H9 (cell line): Measurements from ENCODE around the gene TEX51. TPM values are rescaled to one million over a fixed set of nuclear protein-coding genes. Genes with fewer than 3 reads are reported as not detected.

Experiments
- DNase-seq: peaks from one replicate; pipeline ENCODE4 v3.0.0-alpha.2; 2017
- H2AFZ ChIP-seq: one replicate; pipeline ENCODE4 v1.6.1; 2013; ENCODE audit warnings: mild to moderate bottlenecking, low read length, control low read depth, moderate library complexity
- H2AK5ac ChIP-seq: 2 replicates; pipeline ENCODE4 v1.6.1; 2013; ENCODE audit warnings: low read length, control low read depth, mixed read lengths; ENCODE audit not compliant: insufficient read length
- H2BK120ac ChIP-seq: one replicate; pipeline ENCODE4 v1.6.1; 2013; ENCODE audit warnings: low read depth, mild to moderate bottlenecking, low read length, control low read depth, inconsistent platforms; ENCODE audit not compliant: poor library complexity, severe bottlenecking
- H2BK12ac ChIP-seq: 2 replicates; pipeline ENCODE4 v1.6.1; 2013; ENCODE audit warnings: low read length, control low read depth, mixed read lengths, low read depth; ENCODE audit not compliant: insufficient read length
- H2BK15ac ChIP-seq: 2 replicates; pipeline ENCODE4 v1.6.1; 2013; ENCODE audit warnings: low read depth, low read length, control low read depth
- H2BK20ac ChIP-seq: one replicate; pipeline ENCODE4 v1.6.1; 2013; ENCODE audit warnings: low read depth, mild to moderate bottlenecking, low read length, control low read depth, inconsistent platforms; ENCODE audit not compliant: poor library complexity, severe bottlenecking
- H2BK5ac ChIP-seq: 2 replicates; pipeline ENCODE4 v1.6.1; 2013; ENCODE audit warnings: low read length, control low read depth, mixed read lengths; ENCODE audit not compliant: insufficient read length
- H3K14ac ChIP-seq: 2 replicates; pipeline ENCODE4 v1.6.1; 2013; ENCODE audit warnings: low read length, control low read depth; ENCODE audit not compliant: insufficient read depth
- H3K18ac ChIP-seq: 2 replicates; pipeline ENCODE4 v1.6.1; 2013; ENCODE audit warnings: low read depth, mild to moderate bottlenecking, mixed read lengths, low read length, control low read depth; ENCODE audit not compliant: insufficient read length
- H3K23ac ChIP-seq: 2 replicates; pipeline ENCODE4 v1.6.1; 2013; ENCODE audit warnings: low read length, control low read depth, mixed read lengths, low read depth; ENCODE audit not compliant: insufficient read length
- H3K23me2 ChIP-seq: 2 replicates; pipeline ENCODE4 v1.6.1; 2013; ENCODE audit warnings: low read depth, mild to moderate bottlenecking, mixed read lengths, low read length, control low read depth; ENCODE audit not compliant: insufficient read length, poor library complexity, severe bottlenecking
- H3K27ac ChIP-seq: 2 replicates; pipeline ENCODE4 v1.5.1; 2013; ENCODE audit warnings: low read length, control low read depth, mixed read lengths, low read depth; ENCODE audit not compliant: insufficient read length
- H3K27me3 ChIP-seq: 2 replicates; pipeline ENCODE4 v1.6.1; 2013; ENCODE audit warnings: low read length, control low read depth, inconsistent platforms; ENCODE audit not compliant: insufficient read depth
- H3K4ac ChIP-seq: 2 replicates; pipeline ENCODE4 v1.6.1; 2013; ENCODE audit warnings: low read depth, mild to moderate bottlenecking, control low read depth, inconsistent platforms, low read length, moderate library complexity
- H3K4me1 ChIP-seq: 2 replicates; pipeline ENCODE4 v1.6.1; 2013; ENCODE audit warnings: low read length, control low read depth, inconsistent platforms; ENCODE audit not compliant: insufficient read depth
- H3K4me2 ChIP-seq: 2 replicates; pipeline ENCODE4 v1.6.1; 2013; ENCODE audit warnings: low read length, control low read depth, mixed read lengths; ENCODE audit not compliant: insufficient read length, insufficient read depth
- H3K56ac ChIP-seq: 2 replicates; pipeline ENCODE4 v1.6.1; 2013; ENCODE audit warnings: low read depth, mild to moderate bottlenecking, mixed read lengths, low read length, control low read depth; ENCODE audit not compliant: insufficient read length
- H3K79me1 ChIP-seq: 2 replicates; pipeline ENCODE4 v1.6.1; 2013; ENCODE audit warnings: low read depth, mild to moderate bottlenecking, moderate library complexity, low read length, control low read depth, inconsistent platforms; ENCODE audit not compliant: insufficient read depth, poor library complexity, severe bottlenecking
- H3K79me2 ChIP-seq: 2 replicates; pipeline ENCODE4 v1.6.1; 2013; ENCODE audit warnings: low read length, control low read depth, inconsistent platforms; ENCODE audit not compliant: insufficient read depth
- H3K9ac ChIP-seq: 2 replicates; pipeline ENCODE4 v1.6.1; 2013; ENCODE audit warnings: low read length, control low read depth, mixed read lengths; ENCODE audit not compliant: insufficient read length; ENCODE audit errors: extremely low read depth
- H3K9me3 ChIP-seq: one replicate; pipeline ENCODE4 v1.6.1; 2013; ENCODE audit warnings: low read depth, low read length, inconsistent platforms; ENCODE audit not compliant: control insufficient read depth
- H3T11ph ChIP-seq: one replicate; pipeline ENCODE4 v1.6.1; 2013; ENCODE audit warnings: mild to moderate bottlenecking, low read length, control low read depth, inconsistent platforms
- H4K20me1 ChIP-seq: one replicate; pipeline ENCODE4 v1.6.1; 2013; ENCODE audit not compliant: control insufficient read depth, insufficient read length, insufficient read depth
- H4K5ac ChIP-seq: 2 replicates; pipeline ENCODE4 v1.6.1; 2013; ENCODE audit warnings: low read depth, mild to moderate bottlenecking, mixed read lengths, low read length, control low read depth; ENCODE audit not compliant: insufficient read length
- H4K8ac ChIP-seq: replicated peaks from 2 replicates; pipeline ENCODE4 v1.6.1; 2013; ENCODE audit warnings: low read length, control low read depth, mixed read lengths, low read depth; ENCODE audit not compliant: insufficient read length
- H4K91ac ChIP-seq: 2 replicates; pipeline ENCODE4 v1.6.1; 2013; ENCODE audit warnings: low read depth, mild to moderate bottlenecking, moderate library complexity, mixed read lengths, low read length, control low read depth; ENCODE audit not compliant: insufficient read length
- H3K27ac Mint-ChIP-seq, 3 experiments: 2 replicates in 2 of 3; 3 replicates in 1 of 3; pipeline ENCODE4 v1.8.0; 2020 to 2021; ENCODE audit warnings: mixed read lengths in 3 of 3, mild to moderate bottlenecking in 1 of 3, moderate library complexity in 1 of 3
- H3K27me3 Mint-ChIP-seq: 2 replicates; pipeline ENCODE4 v1.8.0; 2021; ENCODE audit warnings: low read depth, mild to moderate bottlenecking, moderate library complexity, mixed read lengths
- H3K36me3 Mint-ChIP-seq, 3 experiments: 2 replicates in 2 of 3; 3 replicates in 1 of 3; pipeline ENCODE4 v1.8.0; 2020 to 2021; ENCODE audit warnings: low read depth in 3 of 3, mixed read lengths in 3 of 3; ENCODE audit not compliant: insufficient read depth in 1 of 3
- H3K4me1 Mint-ChIP-seq, 2 experiments: 2 replicates each; pipeline ENCODE4 v1.8.0; 2020; ENCODE audit warnings: mixed read lengths in 2 of 2
- H3K4me3 Mint-ChIP-seq, 2 experiments: 2 replicates in 1 of 2; 3 replicates in 1 of 2; pipeline ENCODE4 v1.8.0; 2020 to 2021; ENCODE audit warnings: mild to moderate bottlenecking in 2 of 2, mixed read lengths in 2 of 2, moderate library complexity in 1 of 2
- H3K9me3 Mint-ChIP-seq, 2 experiments: 2 replicates in 1 of 2; 3 replicates in 1 of 2; pipeline ENCODE4 v1.8.0; 2020; ENCODE audit warnings: mild to moderate bottlenecking in 2 of 2, mixed read lengths in 2 of 2, moderate library complexity in 1 of 2
- WGBS: extraction: QIAGEN DNeasy Blood & Tissue Kit; methylation state at CpG from one replicate; pipeline ENCODE4 v1.1.7; 2013; ENCODE audit warnings: missing lambda C conversion rate, low lambda C conversion rate, mixed read lengths; ENCODE audit not compliant: insufficient read length; ENCODE audit errors: extremely low coverage; 5-methylcytosine and 5-hydroxymethylcytosine counted together
- total RNA-seq: library from RNA; stranded (reverse); gene quantifications from 2 replicates; pipeline ENCODE4 v1.2.1, GENCODE V29; 2021
- TF ChIP-seq, protein P1 (sequence below): fragments of 200-600 bp; sonication (generic); conservative IDR thresholded peaks from 3 replicates; pipeline ENCODE4 v1.8.0; 2021; ENCODE audit warnings: antibody characterized with exemption, mild to moderate bottlenecking

Gene TEX51
- total RNA-seq, 1 experiment from 2014 or later, result not detected

DNA sequence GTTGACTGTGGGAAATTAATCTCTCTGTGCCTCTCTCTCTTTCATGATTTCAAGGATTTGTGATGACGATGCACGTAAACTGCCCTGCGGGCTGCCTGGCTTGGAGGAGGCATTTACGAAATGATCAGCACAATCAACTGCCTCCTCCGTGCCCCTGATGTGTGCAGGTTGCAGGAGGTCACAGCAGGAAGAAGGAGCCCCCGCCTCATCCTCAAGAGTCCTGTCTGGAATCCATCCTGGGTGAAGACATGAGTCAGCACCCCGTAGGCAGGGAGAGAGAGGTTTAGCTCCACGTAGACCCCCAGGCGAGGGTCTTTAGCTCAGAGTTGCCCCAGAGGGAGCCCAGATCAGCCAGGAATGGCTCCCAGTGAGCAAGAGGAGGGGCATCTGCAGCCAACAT is 17.1 kb upstream of the TEX51 start:
- Histone ChIP-seq H2AK5ac (no peak overlapping the region), H2BK5ac (no peak overlapping the region), H4K8ac (no peak overlapping the region), H2BK20ac (no peak overlapping the region), H2BK12ac (no peak overlapping the region), H2BK120ac (no peak overlapping the region), H3K14ac (no peak overlapping the region), H3K4me2 (no peak overlapping the region), H3K79me2 (no peaks in the 10 kb centered on the region), H3K56ac (no peak overlapping the region), H3K23ac (no peak overlapping the region), H3K9me3 (no peaks in the 10 kb centered on the region), H2BK15ac (no peak overlapping the region), H3K4ac (no peak overlapping the region), H4K20me1 (no peaks in the 10 kb centered on the region), H3K23me2 (peaks cover 3% of the 10 kb centered on the region), H4K91ac (no peak overlapping the region), H3T11ph (no peak overlapping the region), H3K18ac (no peak overlapping the region), H4K5ac (no peak overlapping the region), H3K9ac (no peak overlapping the region), H3K27me3 (no peaks in the 10 kb centered on the region), H2AFZ (no peak overlapping the region), H3K4me1 (peaks cover 4% of the 10 kb centered on the region; the same call in 1 of the 2 replicates), H3K79me1 (no peaks in the 10 kb centered on the region), H3K27ac (no peak overlapping the region)
- DNase-seq, result peak; percentile 15
- Mint-ChIP-seq H3K4me1 (peaks cover 11 to 12% of the 10 kb centered on the region in 2 experiments), H3K4me3 (no peak overlapping the region), H3K36me3 (no peaks in the 10 kb centered on the region), H3K27me3 (peaks cover 5% of the 10 kb centered on the region), H3K9me3 (peaks cover 0 to under 1% of the 10 kb centered on the region in 2 experiments; a peak in 1 of 5 replicates), H3K27ac (no peak overlapping the region)
- no CpG with 5 or more reads among the region's 9 CpGs for WGBS
- TF ChIP-seq, protein P1, sequence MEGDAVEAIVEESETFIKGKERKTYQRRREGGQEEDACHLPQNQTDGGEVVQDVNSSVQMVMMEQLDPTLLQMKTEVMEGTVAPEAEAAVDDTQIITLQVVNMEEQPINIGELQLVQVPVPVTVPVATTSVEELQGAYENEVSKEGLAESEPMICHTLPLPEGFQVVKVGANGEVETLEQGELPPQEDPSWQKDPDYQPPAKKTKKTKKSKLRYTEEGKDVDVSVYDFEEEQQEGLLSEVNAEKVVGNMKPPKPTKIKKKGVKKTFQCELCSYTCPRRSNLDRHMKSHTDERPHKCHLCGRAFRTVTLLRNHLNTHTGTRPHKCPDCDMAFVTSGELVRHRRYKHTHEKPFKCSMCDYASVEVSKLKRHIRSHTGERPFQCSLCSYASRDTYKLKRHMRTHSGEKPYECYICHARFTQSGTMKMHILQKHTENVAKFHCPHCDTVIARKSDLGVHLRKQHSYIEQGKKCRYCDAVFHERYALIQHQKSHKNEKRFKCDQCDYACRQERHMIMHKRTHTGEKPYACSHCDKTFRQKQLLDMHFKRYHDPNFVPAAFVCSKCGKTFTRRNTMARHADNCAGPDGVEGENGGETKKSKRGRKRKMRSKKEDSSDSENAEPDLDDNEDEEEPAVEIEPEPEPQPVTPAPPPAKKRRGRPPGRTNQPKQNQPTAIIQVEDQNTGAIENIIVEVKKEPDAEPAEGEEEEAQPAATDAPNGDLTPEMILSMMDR, result no peak
